Fibroblast of villous mesenchyme (primary cell): ENCODE data around the gene KCNAB1. TPM values are rescaled to one million over a fixed set of nuclear protein-coding genes. Genes with fewer than 3 reads are reported as not detected.
"Not testable (repeated sequence)": the region's sequence is repeated elsewhere in the genome, so short reads cannot be mapped to it uniquely, and the experiment has no call there.

ENCODE experiments used
- DNase-seq: peaks from one replicate; pipeline ENCODE4 v3.0.0-alpha.2; 2010; ENCODE audit warnings: low read depth
- H3K4me3 ChIP-seq: 2 replicates; pipeline ENCODE4 v1.5.1; 2011; ENCODE audit warnings: low read depth, mild to moderate bottlenecking, low read length
- total RNA-seq: library from RNA; depleted of rRNA; stranded (reverse); fragments of >200 nt; gene quantifications from 2 replicates; pipeline ENCODE4 v1.2.3, GENCODE V29; 2012
- TF ChIP-seq, protein P1 (sequence below): IDR thresholded peaks from 2 replicates; pipeline ENCODE4 v1.5.1; 2012; ENCODE audit warnings: low read depth, mild to moderate bottlenecking, low read length; ENCODE audit not compliant: insufficient read depth

KCNAB1 gene
- total RNA-seq, 1 donor: not detected

DNA sequence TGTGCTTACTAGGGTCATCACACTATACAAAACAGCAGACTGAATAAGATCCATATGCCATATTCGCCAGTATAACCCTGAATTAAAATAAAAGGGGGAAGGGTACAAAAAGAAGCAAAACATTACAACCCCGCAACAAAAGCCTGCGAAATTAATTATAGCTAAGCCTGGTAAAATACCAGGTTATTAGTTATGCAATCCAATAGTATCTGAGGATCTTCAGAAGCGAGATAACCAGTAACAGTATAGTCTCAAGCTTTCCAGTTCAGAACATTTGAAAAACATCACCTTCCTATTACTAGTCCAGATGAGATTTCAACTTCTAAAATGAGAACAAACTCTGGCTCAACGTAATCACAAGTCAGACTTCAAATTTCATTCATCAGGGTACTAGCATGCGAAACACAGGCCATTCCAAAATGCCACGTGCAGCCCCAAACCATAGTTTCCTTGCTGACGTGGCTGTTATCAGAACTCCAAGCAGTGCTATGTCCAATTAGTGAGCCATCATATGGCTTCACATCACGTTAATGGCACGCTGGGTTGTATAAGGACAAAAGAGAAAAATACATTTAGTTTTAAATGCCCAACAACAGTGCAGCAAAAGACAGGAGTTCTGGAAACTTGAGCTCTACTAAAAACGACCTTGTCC lies 433.5 kb downstream of the KCNAB1 start:
- peak overlapping the region; percentile 90 for H3K4me3 ChIP-seq
- peak; percentile 85 for DNase-seq
- TF ChIP-seq, protein P1, sequence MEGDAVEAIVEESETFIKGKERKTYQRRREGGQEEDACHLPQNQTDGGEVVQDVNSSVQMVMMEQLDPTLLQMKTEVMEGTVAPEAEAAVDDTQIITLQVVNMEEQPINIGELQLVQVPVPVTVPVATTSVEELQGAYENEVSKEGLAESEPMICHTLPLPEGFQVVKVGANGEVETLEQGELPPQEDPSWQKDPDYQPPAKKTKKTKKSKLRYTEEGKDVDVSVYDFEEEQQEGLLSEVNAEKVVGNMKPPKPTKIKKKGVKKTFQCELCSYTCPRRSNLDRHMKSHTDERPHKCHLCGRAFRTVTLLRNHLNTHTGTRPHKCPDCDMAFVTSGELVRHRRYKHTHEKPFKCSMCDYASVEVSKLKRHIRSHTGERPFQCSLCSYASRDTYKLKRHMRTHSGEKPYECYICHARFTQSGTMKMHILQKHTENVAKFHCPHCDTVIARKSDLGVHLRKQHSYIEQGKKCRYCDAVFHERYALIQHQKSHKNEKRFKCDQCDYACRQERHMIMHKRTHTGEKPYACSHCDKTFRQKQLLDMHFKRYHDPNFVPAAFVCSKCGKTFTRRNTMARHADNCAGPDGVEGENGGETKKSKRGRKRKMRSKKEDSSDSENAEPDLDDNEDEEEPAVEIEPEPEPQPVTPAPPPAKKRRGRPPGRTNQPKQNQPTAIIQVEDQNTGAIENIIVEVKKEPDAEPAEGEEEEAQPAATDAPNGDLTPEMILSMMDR: no peak

DNA sequence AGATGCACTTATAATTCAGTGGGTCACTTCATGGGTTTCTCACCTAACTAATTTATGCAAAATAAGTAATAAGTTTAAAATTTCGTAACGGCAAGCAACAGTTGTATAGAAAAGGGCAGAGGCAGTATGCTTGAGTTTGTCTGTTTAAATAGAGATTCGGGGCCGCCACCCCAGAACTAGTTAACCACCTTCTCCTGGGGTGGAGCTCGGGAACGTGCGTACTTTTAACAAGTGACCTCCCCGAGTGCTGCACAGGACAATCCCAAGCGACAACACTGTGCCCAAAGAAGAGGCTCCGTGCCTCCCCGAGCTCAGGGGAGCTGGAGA lies 434.1 kb downstream of the KCNAB1 start:
- peak overlapping the region; percentile 90 for H3K4me3 ChIP-seq
- peak; percentile 28 for DNase-seq

DNA sequence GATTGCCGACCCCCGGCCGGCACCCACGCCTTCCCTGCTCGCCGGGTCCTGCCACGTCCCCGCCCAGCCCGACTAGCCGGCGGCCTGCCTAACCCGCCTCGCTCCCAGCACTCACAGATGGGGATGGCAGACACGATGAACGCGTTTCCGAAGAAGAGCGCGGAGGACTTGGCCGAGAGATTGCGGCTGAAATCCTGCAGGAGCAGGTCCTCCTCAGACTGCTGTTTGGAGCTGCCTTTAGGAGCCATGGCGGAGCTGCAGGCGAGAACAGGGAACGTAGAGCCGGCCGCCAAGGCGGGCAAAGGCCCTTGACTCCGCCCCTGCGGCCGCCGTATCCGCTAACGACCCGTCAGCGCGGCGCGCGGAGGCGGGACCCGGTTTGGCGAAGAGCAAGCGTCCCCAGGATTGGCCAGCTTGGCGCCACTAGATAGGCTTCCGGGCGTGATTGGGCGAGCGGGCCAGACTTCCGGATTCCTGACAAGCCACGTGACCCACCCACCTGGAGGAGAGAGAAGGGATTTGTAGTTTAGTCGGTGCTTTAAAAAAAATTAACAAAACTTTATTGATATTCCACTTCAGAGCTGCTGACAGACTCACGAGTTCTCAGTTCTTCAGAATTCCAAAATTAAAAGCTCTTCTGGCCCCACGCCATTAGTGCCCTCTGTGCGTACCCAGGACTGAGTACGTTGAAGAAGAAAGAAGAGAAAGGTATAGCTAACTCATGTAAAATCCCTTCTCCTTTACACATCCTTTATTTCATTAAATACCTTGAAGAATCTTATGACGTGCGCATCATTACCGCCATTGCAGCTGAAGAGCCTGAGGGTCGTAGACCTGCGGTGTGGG lies 434.7 kb downstream of the KCNAB1 start, which contains the start of gene SSR3:
TSS of gene SSR3 (minus strand) at position 276 of the 846 bp plus-strand sequence. CDS start at position 248, 28 bp downstream.
- peak; percentile 100 for DNase-seq
- TF ChIP-seq, protein P1: peak; percentile 1
- H3K4me3 ChIP-seq: peak within 1 kb of the TSS; percentile 90

More for the DNA sequence above, 434.1 kb downstream of the KCNAB1 start:
- TF ChIP-seq, protein P1: no peak

DNA sequence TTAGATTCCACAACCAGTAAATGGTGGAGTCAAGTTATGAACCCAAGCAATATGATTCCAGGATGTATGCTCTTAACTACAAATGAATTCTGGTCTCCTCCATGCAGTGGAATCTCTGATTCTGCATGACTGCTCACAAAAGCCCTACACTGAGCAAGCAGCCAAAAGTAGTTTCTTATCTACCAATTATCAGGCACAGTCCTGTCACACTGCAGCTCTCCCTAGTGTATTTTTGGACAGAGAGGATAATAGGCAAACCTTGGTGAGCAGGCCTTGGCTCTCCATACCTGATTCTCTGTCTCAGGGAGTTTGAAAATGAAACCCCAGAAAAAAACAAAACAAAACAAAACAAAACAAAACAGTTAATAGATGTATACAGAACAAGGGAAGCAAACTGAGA lies 438.0 kb downstream of the KCNAB1 start:
- TF ChIP-seq, protein P1: no peak
- DNase-seq: no peak
- no peak overlapping the region for H3K4me3 ChIP-seq

DNA sequence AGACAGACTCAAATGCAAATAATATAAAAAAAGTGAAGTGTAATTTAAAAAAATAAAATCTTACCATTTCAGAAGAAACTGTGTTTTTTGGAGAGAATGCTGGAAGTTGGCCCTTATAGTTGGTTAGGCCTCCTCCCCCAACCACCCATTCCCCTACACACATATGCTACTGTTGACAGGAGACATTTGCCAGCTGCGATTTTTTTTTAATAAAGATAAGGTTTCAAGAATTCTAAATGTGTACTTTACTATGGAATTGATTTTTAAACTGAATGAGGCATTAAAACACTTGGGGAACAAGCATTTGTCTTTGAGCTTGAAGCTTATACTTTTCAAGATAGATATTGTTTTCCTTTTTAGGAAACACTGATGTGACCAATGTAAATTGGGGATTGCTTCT lies 438.9 kb downstream of the KCNAB1 start:
- TF ChIP-seq, protein P1: no peak
- no peak for DNase-seq
- H3K4me3 ChIP-seq: no peak overlapping the region

DNA sequence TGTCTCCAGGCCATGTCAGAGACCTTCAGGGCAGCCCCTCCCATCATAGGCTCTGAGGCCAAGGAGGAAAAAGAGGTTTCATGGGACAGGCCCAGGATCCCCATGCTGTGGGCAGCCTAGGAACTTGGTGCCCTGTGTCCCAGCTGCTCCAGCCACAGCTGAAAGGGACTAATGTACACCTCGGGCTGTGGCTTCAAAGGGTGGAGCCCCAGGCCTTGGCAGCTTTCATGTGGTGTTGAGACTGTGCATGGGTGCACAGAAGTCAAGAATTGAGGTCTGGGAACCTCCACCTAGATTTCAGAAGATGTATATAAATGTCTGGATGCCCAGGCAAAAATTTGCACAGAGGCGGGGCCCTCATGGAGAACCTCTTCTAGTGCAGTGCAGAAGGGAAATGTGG lies 441.2 kb downstream of the KCNAB1 start:
- no peak for DNase-seq
- no peak overlapping the region for H3K4me3 ChIP-seq
- TF ChIP-seq, protein P1: no peak

DNA sequence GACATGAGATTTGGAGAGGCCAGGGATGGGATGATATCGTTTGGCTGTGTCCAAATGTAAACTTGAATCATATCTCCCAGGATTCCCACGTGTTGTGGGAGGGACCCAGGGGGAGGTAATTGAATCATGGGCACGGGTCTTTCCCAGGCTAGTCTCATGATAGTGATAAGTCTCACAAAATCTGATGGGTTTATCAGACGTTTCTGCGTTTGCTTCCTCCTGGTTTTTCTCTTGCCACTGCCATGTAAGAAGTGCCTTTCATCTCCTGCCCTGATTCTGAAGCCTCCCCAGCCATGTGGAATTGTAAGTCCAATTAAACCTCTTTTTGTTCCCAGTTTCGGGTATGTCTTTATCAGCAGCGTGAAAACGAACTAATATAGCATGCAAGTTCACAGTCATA lies 442.1 kb downstream of the KCNAB1 start:
- DNase-seq, H3K4me3 ChIP-seq: not testable (repeated sequence)
